Midbrain (tissue), 1 donor: ENCODE results near the gene PCDHGB2.
"Not testable (repeated sequence)": the region's sequence is repeated elsewhere in the genome, so short reads cannot be mapped to it uniquely, and the experiment has no call there.

Experiments
- DNase-seq: peaks from one replicate; lab custom pipeline; 2025; lab: John Stamatoyannopoulos, UW

The PCDHGB2 gene

DNA sequence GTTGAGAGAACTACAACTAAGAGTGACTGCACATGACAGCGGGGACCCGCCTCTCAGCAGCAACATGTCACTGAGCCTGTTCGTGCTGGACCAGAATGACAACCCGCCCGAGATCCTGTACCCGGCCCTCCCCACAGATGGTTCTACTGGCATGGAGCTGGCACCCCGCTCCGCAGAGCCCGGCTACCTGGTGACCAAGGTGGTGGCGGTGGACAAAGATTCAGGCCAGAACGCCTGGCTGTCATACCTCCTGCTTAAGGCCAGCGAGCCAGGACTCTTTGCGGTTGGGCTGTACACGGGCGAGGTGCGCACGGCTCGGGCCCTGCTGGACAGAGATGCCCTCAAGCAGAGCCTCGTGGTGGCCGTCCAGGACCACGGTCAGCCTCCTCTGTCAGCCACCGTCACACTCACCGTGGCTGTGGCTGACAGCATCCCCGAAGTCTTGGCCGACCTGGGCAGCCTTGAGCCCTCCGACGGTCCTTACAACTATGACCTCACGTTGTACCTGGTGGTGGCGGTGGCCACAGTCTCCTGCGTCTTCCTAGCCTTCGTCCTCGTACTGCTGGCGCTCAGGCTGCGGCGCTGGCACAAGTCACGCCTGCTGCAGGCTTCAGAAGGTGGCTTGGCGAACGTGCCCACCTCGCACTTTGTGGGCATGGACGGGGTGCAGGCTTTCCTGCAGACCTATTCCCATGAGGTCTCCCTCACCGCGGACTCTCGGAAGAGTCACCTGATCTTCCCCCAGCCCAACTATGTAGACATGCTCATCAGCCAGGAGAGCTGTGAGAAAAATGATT, 24.9 kb downstream of the PCDHGB2 start:
- no peak for DNase-seq

DNA sequence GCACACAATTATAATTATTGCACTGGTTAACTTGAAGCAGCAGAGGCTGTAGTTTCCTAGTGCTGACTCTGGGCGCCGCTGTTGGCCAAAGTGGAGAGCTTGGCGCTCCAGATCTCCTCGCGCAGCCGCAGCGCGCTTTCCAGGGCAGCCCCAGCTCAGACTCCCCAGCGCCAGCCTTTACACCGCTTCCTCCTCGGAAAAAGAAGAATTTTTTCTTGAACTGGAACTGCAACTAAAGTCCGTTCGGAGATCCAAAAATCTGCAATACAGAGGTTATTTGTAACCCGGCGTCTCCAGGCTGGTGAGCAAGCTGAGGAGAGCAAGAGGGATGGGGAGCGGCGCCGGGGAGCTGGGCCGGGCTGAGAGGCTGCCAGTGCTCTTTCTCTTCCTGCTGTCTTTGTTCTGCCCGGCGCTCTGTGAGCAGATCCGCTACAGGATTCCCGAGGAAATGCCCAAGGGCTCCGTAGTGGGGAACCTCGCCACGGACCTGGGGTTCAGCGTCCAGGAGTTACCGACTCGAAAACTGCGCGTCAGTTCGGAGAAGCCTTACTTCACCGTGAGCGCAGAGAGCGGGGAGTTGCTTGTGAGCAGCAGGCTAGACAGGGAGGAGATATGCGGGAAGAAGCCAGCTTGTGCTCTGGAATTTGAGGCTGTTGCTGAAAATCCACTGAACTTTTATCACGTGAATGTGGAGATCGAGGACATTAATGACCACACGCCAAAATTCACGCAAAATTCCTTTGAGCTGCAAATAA, 27.9 kb downstream of the PCDHGB2 start, which contains the start of gene PCDHGB4:
TSS of gene PCDHGB4 (plus strand) at position 142 of the 755 bp plus-strand sequence. CDS start at position 329, 187 bp downstream.
- not testable (repeated sequence) for DNase-seq

DNA sequence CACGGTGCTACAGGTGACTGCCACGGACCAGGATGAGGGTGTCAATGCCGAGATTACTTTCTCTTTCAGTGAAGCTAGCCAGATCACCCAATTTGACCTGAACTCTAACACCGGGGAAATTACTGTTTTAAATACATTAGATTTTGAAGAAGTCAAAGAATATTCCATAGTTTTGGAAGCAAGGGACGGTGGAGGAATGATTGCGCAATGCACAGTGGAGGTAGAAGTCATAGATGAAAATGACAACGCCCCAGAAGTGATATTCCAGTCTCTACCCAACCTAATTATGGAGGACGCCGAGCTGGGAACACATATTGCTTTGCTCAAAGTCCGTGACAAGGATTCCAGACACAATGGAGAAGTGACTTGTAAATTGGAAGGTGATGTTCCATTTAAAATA, 28.9 kb downstream of the PCDHGB2 start:
- no peak for DNase-seq

DNA sequence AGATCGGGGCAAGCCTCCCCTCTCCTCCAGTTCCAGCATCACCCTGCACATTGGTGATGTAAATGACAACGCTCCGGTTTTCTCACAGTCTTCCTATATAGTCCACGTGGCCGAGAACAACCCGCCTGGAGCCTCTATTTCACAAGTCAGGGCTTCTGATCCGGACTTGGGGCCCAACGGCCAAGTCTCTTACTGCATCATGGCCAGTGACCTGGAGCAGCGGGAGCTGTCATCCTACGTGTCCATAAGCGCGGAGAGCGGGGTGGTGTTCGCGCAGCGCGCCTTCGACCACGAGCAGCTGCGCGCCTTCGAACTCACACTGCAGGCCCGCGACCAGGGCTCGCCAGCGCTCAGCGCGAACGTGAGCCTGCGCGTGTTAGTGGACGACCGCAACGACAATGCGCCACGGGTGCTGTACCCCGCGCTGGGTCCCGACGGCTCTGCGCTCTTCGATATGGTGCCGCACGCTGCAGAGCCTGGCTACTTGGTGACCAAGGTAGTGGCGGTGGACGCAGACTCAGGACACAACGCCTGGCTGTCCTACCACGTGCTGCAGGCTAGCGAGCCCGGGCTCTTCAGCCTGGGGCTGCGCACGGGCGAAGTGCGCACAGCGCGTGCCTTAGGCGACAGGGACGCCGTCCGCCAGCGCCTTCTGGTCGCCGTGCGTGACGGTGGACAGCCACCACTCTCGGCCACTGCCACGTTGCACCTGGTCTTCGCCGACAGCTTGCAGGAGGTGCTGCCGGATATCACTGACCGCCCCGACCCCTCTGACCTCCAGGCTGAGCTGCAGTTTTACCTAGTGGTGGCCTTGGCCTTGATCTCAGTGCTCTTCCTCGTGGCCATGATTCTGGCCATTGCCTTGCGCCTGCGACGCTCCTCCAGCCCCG, 29.6 kb downstream of the PCDHGB2 start:
- DNase-seq = no peak

DNA sequence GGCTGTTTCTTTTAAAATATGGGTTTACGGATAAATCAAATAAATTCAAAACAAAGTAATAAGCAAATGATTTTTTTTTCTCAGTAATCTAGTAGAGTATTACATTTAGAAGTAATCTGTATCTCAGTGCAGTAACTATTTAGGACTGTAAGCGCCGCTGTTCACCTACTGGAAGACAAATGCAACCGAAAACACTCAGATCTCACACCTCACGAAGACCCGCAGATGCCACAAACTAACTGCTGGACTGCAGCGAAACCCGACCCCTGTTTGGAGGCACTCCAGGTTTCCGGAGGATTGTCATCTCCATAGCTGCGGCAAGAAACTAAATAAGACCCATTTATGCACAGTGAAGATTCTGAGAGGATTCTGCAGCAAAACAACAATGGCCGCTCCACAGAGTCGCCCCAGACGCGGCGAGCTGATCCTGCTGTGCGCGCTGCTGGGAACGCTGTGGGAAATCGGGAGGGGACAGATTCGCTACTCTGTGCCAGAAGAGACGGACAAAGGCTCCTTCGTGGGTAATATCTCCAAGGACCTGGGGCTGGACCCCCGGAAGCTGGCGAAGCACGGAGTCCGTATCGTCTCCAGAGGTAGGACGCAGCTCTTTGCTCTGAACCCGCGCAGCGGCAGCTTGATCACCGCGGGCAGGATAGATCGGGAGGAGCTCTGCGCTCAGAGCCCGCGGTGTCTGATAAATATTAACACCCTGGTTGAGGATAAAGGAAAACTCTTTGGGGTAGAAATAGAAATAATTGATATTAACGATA, 32.8 kb downstream of the PCDHGB2 start, which contains the start of gene PCDHGA8:
TSS of gene PCDHGA8 (plus strand) at position 205 of the 770 bp plus-strand sequence. CDS start at position 386, 181 bp downstream.
- no peak for DNase-seq

DNA sequence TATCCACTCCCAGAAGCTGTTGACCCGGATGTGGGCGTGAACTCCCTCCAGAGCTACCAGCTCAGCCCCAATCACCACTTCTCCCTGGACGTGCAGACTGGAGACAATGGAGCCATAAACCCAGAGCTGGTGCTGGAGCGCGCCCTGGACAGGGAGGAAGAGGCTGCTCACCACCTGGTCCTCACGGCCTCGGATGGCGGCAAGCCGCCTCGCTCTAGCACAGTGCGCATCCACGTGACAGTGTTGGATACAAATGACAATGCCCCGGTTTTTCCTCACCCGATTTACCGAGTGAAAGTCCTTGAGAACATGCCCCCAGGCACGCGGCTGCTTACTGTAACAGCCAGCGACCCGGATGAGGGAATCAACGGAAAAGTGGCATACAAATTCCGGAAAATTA, 33.5 kb downstream of the PCDHGB2 start:
- DNase-seq = no peak

DNA sequence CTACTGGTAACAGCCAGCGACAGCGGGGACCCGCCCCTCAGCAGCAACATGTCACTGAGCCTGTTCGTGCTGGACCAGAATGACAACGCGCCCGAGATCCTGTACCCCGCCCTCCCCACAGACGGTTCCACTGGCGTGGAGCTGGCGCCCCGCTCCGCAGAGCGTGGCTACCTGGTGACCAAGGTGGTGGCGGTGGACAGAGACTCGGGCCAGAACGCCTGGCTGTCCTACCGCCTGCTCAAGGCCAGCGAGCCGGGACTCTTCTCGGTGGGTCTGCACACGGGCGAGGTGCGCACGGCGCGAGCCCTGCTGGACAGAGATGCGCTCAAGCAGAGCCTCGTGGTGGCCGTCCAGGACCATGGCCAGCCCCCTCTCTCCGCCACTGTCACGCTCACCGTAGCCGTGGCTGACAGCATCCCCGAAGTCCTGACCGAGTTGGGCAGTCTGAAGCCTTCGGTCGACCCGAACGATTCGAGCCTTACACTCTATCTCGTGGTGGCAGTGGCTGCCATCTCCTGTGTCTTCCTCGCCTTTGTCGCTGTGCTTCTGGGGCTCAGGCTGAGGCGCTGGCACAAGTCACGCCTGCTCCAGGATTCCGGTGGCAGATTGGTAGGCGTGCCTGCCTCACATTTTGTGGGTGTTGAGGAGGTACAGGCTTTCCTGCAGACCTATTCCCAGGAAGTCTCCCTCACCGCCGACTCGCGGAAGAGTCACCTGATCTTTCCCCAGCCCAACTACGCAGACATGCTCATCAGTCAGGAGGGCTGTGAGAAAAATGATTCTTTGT, 34.8 kb downstream of the PCDHGB2 start:
- DNase-seq = not testable (repeated sequence)

DNA sequence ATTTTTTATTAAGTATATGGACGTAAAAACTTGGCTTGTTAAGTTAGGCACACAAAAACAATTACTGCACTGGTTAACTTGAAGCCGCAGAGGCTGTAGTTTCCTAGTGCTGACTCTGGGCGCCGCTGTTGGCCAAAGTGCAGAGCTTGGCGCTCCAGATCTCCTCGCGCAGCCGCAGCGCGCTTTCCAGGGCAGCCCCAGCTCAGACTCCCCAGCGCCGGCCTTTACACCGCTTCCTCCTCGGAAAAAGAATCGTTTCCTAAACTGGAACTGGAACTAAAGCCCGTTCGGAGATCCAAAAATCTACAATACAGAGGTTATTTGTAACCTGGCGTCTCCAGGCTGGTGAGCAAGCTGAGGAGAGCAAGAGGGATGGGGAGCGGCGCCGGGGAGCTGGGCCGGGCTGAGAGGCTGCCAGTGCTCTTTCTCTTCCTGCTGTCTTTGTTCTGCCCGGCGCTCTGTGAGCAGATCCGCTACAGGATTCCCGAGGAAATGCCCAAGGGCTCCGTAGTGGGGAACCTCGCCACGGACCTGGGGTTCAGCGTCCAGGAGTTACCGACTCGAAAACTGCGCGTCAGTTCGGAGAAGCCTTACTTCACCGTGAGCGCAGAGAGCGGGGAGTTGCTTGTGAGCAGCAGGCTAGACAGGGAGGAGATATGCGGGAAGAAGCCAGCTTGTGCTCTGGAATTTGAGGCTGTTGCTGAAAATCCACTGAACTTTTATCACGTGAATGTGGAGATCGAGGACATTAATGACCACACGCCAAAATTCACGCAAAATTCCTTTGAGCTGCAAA, 38.2 kb downstream of the PCDHGB2 start, which contains the start of gene PCDHGB5:
TSS of gene PCDHGB5 (plus strand) at position 192 of the 796 bp plus-strand sequence. CDS start at position 373, 181 bp downstream.
- DNase-seq = not testable (repeated sequence)

DNA sequence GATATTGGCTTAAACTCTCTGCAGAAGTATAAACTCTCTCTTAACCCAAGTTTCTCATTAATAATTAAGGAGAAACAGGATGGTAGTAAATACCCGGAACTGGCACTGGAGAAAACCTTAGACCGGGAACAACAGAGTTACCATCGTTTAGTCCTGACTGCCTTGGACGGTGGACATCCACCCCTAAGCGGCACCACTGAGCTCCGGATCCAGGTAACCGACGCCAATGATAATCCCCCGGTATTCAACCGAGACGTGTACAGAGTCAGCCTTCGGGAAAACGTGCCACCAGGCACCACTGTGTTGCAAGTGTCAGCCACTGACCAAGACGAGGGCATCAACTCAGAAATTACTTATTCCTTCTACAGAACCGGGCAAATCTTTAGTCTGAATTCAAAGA, 38.8 kb downstream of the PCDHGB2 start:
- no peak for DNase-seq

DNA sequence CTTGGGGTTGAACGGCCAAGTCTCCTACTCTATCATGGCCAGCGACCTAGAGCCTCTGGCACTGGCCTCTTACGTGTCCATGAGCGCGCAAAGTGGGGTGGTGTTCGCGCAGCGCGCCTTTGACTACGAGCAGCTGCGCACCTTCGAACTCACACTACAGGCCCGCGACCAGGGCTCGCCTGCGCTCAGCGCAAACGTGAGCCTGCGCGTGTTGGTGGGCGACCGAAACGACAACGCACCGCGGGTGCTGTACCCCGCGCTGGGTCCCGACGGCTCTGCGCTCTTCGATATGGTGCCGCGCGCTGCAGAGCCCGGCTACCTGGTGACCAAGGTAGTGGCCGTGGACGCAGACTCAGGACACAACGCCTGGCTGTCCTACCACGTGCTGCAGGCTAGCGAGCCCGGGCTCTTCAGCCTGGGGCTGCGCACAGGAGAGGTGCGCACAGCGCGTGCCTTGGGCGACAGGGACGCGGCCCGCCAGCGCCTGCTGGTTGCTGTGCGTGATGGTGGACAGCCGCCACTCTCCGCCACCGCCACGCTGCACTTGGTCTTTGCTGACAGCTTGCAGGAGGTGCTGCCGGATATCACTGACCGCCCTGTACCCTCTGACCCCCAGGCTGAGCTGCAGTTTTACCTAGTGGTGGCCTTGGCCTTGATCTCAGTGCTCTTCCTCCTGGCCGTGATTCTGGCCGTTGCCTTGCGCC, 39.9 kb downstream of the PCDHGB2 start:
- DNase-seq = no peak

DNA sequence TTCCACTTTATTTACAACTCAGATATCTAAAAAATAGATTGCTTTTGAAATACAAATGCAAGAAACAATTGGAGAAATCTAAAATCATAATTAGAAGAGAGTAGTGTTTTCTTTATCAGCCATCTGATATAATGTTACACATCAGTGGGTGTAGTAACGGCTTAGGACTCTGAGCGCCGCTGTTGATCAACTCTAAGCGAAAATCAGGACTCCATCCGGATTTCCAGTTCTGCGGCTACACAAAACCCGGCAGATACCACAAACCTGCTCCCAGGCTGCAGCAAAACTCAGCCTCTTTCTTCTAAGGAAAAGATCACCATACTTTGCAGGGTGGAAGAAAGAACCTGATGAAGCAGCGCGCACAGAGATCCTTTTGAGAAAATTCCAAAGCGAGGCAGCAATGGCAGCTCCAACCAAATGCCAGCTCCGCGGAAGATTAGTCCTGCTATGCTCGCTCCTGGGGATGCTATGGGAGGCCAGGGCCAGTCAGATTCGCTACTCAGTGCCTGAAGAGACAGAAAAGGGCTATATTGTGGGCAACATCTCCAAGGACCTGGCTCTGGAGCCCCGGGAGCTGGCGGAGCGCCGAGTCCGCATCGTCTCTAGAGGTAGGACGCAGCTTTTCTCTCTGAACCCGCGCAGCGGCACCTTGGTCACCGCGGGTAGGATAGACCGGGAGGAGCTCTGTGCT, 42.9 kb downstream of the PCDHGB2 start, which contains the start of gene PCDHGA9:
TSS of gene PCDHGA9 (plus strand) at position 226 of the 691 bp plus-strand sequence. CDS start at position 401, 175 bp downstream.
- DNase-seq = no peak

DNA sequence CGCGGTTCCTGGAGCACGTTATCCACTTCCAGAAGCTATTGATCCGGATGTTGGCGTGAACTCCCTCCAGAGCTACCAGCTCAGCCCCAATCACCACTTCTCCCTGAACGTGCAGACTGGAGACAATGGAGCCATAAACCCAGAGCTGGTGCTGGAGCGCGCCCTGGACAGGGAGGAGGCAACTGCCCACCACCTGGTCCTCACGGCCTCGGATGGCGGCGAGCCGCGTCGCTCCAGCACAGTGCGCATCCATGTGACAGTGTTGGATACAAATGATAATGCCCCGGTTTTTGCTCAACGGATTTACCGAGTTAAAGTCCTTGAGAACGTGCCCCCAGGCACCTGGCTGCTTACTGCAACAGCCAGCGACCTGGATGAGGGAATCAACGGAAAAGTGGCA, 43.6 kb downstream of the PCDHGB2 start:
- no peak for DNase-seq

DNA sequence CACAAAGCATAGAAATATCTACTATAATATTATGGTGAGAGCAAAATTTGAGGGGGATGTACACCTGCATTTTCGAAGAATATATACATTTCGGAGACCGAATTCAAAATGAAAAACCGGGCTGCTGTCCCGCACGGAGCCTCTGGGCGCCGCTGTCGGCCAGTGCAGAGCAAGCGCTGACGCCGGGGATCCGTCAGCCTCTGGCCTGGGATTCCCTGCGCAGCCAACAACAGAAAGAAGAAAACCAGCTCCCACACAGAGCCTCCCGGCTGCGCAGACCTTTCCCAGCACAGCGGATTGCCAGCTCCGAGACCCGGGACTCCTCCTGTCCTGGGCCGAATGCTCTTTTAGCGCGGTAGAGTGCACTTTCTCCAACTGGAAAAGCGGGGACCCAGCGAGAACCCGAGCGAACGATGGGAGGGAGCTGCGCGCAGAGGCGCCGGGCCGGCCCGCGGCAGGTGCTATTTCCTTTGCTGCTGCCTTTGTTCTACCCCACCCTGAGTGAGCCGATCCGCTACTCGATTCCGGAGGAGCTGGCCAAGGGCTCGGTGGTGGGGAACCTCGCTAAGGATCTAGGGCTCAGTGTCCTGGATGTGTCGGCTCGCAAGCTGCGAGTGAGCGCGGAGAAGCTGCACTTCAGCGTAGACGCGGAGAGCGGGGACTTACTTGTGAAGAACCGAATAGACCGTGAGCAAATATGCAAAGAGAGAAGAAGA, 48.2 kb downstream of the PCDHGB2 start, which contains the start of gene PCDHGB6:
TSS of gene PCDHGB6 (plus strand) at position 232 of the 716 bp plus-strand sequence. CDS start at position 414, 182 bp downstream.
- not testable (repeated sequence) for DNase-seq

DNA sequence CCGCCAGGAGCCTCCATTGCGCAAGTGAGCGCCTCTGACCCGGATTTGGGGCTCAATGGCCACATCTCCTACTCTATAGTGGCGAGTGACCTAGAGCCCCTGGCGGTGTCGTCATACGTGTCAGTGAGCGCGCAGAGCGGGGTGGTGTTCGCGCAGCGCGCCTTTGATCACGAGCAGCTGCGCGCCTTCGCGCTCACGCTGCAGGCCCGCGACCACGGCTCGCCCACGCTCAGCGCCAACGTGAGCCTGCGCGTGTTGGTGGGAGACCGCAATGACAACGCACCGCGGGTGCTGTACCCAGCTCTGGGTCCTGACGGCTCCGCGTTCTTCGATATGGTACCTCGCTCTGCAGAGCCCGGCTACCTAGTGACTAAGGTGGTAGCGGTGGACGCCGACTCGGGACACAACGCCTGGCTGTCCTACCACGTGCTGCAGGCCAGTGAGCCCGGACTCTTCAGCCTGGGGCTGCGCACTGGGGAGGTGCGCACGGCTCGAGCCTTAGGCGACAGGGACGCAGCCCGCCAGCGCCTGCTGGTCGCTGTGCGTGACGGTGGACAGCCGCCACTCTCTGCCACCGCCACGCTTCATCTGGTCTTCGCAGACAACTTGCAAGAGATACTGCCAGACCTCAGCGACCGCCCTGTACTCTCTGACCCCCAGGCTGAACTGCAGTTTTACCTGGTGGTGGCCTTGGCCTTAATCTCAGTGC, 50.0 kb downstream of the PCDHGB2 start:
- no peak for DNase-seq

DNA sequence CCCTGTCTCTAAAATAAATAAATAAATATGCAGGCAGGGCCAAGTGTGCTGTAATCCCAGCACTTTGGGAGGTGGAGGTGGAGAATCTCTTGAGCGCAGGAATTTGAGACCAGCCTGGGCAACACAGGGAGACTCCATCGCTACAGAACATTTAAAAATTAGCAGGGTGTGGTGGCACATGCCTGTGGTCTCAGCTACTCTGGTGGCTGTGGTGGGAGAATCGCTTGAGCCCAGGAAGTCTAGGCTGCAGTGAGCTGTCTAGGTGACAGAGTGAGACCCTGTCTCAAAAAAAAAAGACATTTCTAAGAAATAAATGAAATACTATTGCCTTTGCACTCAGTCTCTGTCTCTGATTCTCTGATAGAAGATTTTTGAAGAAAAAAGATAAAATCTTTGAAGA, 51.8 kb downstream of the PCDHGB2 start:
- DNase-seq = no peak
